Uterus (tissue), 4 donors: Measurements from ENCODE around the gene BTN1A1. TPM values are rescaled to one million over a fixed set of nuclear protein-coding genes. Genes with fewer than 3 reads are reported as not detected.

Source experiments
- DNase-seq, 2 donors: peaks; one replicate each; pipeline ENCODE4 v3.0.0-alpha.2; 2019 to 2020
- H3K27ac ChIP-seq, 2 donors: fragments of 200-600 bp; sonication (generic); 1 replicate in 1 of 2; 2 replicates in 1 of 2; pipeline ENCODE4 v1.5.1; 2016 to 2018
- H3K27me3 ChIP-seq, 2 donors: fragments of 200-600 bp; sonication (generic); one replicate each; pipeline ENCODE4 v1.5.1; 2018 to 2019; ENCODE audit warnings: control low read depth in 1 of 2
- H3K36me3 ChIP-seq, 2 donors: fragments of 200-600 bp; sonication (generic); one replicate each; pipeline ENCODE4 v1.5.1; 2019; ENCODE audit warnings: control low read depth in 1 of 2
- H3K4me1 ChIP-seq, 2 donors: fragments of 200-600 bp; sonication (generic); one replicate each; pipeline ENCODE4 v1.5.1; 2018 to 2019; ENCODE audit warnings: control low read depth in 1 of 2
- H3K4me3 ChIP-seq, 2 donors: fragments of 200-600 bp; sonication (generic); 1 replicate in 1 of 2; 2 replicates in 1 of 2; pipeline ENCODE4 v1.5.1; 2018 to 2019; ENCODE audit warnings: mild to moderate bottlenecking in 1 of 2
- H3K9me3 ChIP-seq, 2 donors: fragments of 200-600 bp; sonication (generic); one replicate each; pipeline ENCODE4 v1.5.1; 2019; ENCODE audit warnings: control low read depth in 1 of 2
- CTCF ChIP-seq, 4 experiments: fragments of 200-600 bp in 2 of 4; fragments of 450-650 bp in 2 of 4; sonication (generic) in 2 of 4; IDR thresholded peaks; one replicate each; pipeline ENCODE4 v1.5.1; 2016 to 2019; ENCODE audit warnings: antibody characterized with exemption in 4 of 4, mild to moderate bottlenecking in 2 of 4, moderate library complexity in 1 of 4
- POLR2A ChIP-seq, 2 donors: fragments of 450-650 bp; IDR thresholded peaks; one replicate each; pipeline ENCODE4 v1.6.1; 2016; ENCODE audit warnings: antibody characterized with exemption in 2 of 2, mild to moderate bottlenecking in 1 of 2, moderate library complexity in 1 of 2
- intact Hi-C: fragments of 100-400 bp; cut with DNase I; formaldehyde crosslinking; loops from one replicate; pipeline ENCODE4 v1.15.1; 2023; ENCODE audit warnings: low total_unique reads
- total RNA-seq, 4 donors: library from RNA; depleted of rRNA in 3 of 4; stranded (reverse); fragments of >200 nt in 3 of 4; gene quantifications; one replicate each; pipeline versions ENCODE4 v1.1.0 to v1.2.4, GENCODE V29; 2014 to 2023
- donor health status: DM: yes; HTN: yes; CAD: no.

The BTN1A1 gene
- total RNA-seq, 4 donors from 2014 or later = 0.07 TPM; not detected in 3

- Histone ChIP-seq H3K4me1 (no peaks in the 10 kb centered on the region), H3K27me3 (no peaks in the 10 kb centered on the region), H3K27ac (no peak overlapping the region), H3K4me3 (no peak overlapping the region), H3K36me3 (no peaks in the 10 kb centered on the region), H3K9me3 (no peaks in the 10 kb centered on the region)
- intact Hi-C loops = no loop called here
- DNase-seq = no peak
- no peak for TF ChIP-seq POLR2A (IDR thresholded peaks at IDR 0.05)
- TF ChIP-seq CTCF (IDR thresholded peaks at IDR 0.05) = no peak
Observed at GRCh38 chr6:26477426-26477825, 22.7 kb upstream of the BTN1A1 start.

GRCh38 chr6:26478100-26478984 is 21.8 kb upstream of the BTN1A1 start:
- intact Hi-C loops = no loop called here
- Histone ChIP-seq H3K4me1 (no peaks in the 10 kb centered on the region), H3K4me3 (no peak overlapping the region), H3K27me3 (no peaks in the 10 kb centered on the region), H3K27ac (no peak overlapping the region), H3K9me3 (no peaks in the 10 kb centered on the region), H3K36me3 (no peaks in the 10 kb centered on the region)
- TF ChIP-seq POLR2A (IDR thresholded peaks at IDR 0.05) (no peak), CTCF (IDR thresholded peaks at IDR 0.05) (no peak)
- no peak for DNase-seq

GRCh38 chr6:26478985-26479278 is 21.2 kb upstream of the BTN1A1 start:
- Histone ChIP-seq H3K36me3 (no peaks in the 10 kb centered on the region), H3K27me3 (no peaks in the 10 kb centered on the region), H3K9me3 (no peaks in the 10 kb centered on the region), H3K27ac (no peak overlapping the region), H3K4me1 (no peaks in the 10 kb centered on the region), H3K4me3 (no peak overlapping the region)
- intact Hi-C loops = no loop called here
- DNase-seq = no peak
- no peak for TF ChIP-seq POLR2A (IDR thresholded peaks at IDR 0.05)
- no peak for TF ChIP-seq CTCF (IDR thresholded peaks at IDR 0.05)

- no peak for DNase-seq
- Histone ChIP-seq H3K36me3 (no peaks in the 10 kb centered on the region), H3K9me3 (no peaks in the 10 kb centered on the region), H3K27me3 (no peaks in the 10 kb centered on the region), H3K4me1 (no peaks in the 10 kb centered on the region), H3K4me3 (no peak overlapping the region), H3K27ac (no peak overlapping the region)
- TF ChIP-seq POLR2A (IDR thresholded peaks at IDR 0.05) = no peak
- no peak for TF ChIP-seq CTCF (IDR thresholded peaks at IDR 0.05)
- intact Hi-C loops = no loop called here
Observed at GRCh38 chr6:26482338-26482737, 17.8 kb upstream of the BTN1A1 start.

- H3K4me1 ChIP-seq = no peaks in the 10 kb centered on the region
- H3K27ac ChIP-seq = no peak overlapping the region
- H3K36me3 ChIP-seq = no peaks in the 10 kb centered on the region
- H3K27me3 ChIP-seq = no peaks in the 10 kb centered on the region
- no peak for DNase-seq
- intact Hi-C loops = no loop called here
- H3K9me3 ChIP-seq = no peaks in the 10 kb centered on the region
- H3K4me3 ChIP-seq = no peak overlapping the region
- TF ChIP-seq POLR2A (IDR thresholded peaks at IDR 0.05) (no peak), CTCF (IDR thresholded peaks at IDR 0.05) (no peak)
Observed at GRCh38 chr6:26483727-26484126, 16.4 kb upstream of the BTN1A1 start.
